ENCODE data around the gene CENPM.
A peak's percentile ranks its signal among the peaks of the same experiment; 100 is the strongest.
"Not testable (repeated sequence)": the region's sequence is repeated elsewhere in the genome, so short reads cannot be mapped to it uniquely, and the experiment has no call there.

The CENPM gene

GRCh38 chr22:41949297-41949965 lies 2.5 kb upstream of the CENPM start:
- Histone ChIP-seq H3K27ac (no peak overlapping the region), H3K4me1 (ENCODE audit: control insufficient read depth in 1 of 2, insufficient read depth in 1 of 2, low read depth in 1 of 2, low read length in 1 of 2) (peaks cover 18% of the 10 kb centered on the region in 2 experiments), H3K36me3 (no peaks in the 10 kb centered on the region), H3K27me3 (no peaks in the 10 kb centered on the region), H3K4me3 (ENCODE audit: low read depth in 1 of 2, low read length in 1 of 2) (no peak overlapping the region), H3K9me3 (no peaks in the 10 kb centered on the region)
- TF ChIP-seq CTCF (IDR thresholded peaks at IDR 0.05), result no peak

DNA sequence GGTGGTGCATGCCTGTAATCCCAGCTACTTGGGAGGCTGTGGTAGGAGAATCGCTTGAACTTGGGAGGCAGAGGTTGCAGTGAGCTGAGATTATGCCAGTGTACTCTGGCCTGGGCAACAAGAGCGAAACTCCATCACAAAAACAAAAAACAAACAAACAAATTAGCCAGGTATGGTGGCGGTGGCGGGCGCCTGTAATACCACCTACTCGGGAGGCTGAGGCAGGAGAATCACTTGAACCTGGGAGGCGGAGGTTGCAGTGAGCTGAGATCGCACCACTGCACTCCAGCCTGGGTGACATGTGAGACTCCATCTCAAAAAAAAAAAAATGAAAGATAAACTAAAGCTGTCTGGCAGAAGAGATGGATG lies 2.0 kb upstream of the CENPM start:
- H3K4me1 ChIP-seq (ENCODE audit: control insufficient read depth in 1 of 2, insufficient read depth in 1 of 2, low read depth in 1 of 2, low read length in 1 of 2), result peaks cover 18% of the 10 kb centered on the region in 2 experiments
- H3K36me3 ChIP-seq; H3K4me3 ChIP-seq (ENCODE audit: low read depth in 1 of 2, low read length in 1 of 2); H3K27ac ChIP-seq; H3K9me3 ChIP-seq; H3K27me3 ChIP-seq: not testable (repeated sequence)

GRCh38 chr22:41948142-41948541 lies 1.2 kb upstream of the CENPM start:
- Histone ChIP-seq H3K27ac (no peak overlapping the region), H3K4me3 (ENCODE audit: low read depth in 1 of 2, low read length in 1 of 2) (no peak overlapping the region), H3K36me3 (no peaks in the 10 kb centered on the region), H3K27me3 (no peaks in the 10 kb centered on the region), H3K9me3 (no peaks in the 10 kb centered on the region), H3K4me1 (ENCODE audit: control insufficient read depth in 1 of 2, insufficient read depth in 1 of 2, low read depth in 1 of 2, low read length in 1 of 2) (peaks cover 18% of the 10 kb centered on the region in 2 experiments)
- TF ChIP-seq CTCF (IDR thresholded peaks at IDR 0.05), result no peak

DNA sequence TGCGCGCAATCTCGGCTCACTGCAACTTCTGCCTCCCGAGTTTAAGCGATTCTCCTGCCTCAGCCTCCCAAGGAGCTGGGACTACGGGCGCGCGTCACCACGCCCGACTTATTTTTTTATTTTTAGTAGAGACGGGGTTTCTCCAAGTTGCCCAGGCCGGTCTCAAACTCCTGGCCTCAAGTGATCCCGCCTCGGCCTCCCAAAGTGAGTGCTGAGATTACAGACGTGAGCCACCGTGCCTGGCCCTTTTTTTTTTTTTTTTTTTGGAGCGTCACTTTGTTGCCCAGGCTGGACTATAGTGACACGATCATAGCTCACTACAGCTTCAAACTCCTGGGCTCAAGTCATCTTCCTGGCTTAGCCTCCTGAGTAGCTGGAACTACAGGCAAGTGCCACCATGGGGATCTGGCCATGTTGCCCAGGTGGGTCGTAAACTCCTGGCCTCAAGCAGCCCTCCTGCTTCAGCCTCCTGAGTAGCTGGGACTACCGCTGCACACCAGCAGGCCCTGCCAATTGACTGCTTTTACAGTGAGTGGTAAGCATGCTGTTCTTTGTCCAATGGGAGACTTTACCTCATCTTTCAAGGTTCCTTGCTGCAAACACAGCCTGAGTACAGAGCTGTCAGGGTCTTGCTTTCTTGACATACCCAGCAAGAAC lies 600 bp upstream of the CENPM start:
- TF ChIP-seq CTCF (IDR thresholded peaks at IDR 0.05), result no peak
- no peaks in the 10 kb centered on the region for H3K9me3 ChIP-seq
- no peaks in the 10 kb centered on the region for H3K27me3 ChIP-seq
- peaks cover 18% of the 10 kb centered on the region in 2 experiments for H3K4me1 ChIP-seq (ENCODE audit: control insufficient read depth in 1 of 2, insufficient read depth in 1 of 2, low read depth in 1 of 2, low read length in 1 of 2)
- no peaks in the 10 kb centered on the region for H3K36me3 ChIP-seq
- H3K27ac ChIP-seq, result no peak overlapping the region
- H3K4me3 ChIP-seq (ENCODE audit: low read depth in 1 of 2, low read length in 1 of 2), result peak overlapping the region; percentile 73 to 79

DNA sequence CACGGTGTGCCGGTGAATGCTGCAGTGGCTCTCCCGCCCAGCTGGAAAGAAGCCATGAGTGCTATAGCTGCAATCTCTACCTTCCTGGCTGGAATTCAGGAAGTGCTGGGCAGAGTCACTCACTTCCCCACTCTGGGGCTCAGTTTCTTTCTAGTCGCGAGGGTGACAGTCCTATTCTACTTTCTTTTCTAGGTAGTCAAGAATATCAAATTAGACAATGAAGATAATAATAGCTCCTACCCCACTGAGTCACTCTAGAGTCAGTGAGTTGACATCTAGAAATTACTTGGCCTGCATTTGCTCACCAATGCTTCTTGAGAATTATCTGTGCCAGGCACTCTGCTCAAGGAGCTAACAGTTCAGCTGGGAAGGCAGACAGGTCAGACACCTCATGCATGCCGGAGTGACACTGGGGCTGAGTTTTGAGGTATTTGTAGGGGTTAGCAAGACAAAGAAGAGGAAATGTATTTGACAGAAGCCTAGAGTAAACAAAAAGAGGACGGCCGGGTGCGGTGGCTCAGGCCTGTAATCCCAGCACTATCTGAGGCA lies 3.2 kb downstream of the CENPM start:
- Histone ChIP-seq H3K36me3 (peaks cover 5% of the 10 kb centered on the region), H3K27me3 (no peaks in the 10 kb centered on the region), H3K4me3 (ENCODE audit: low read depth in 1 of 2, low read length in 1 of 2) (no peak overlapping the region), H3K4me1 (ENCODE audit: control insufficient read depth in 1 of 2, insufficient read depth in 1 of 2, low read depth in 1 of 2, low read length in 1 of 2) (peaks cover 18% of the 10 kb centered on the region in 2 experiments), H3K27ac (no peak overlapping the region), H3K9me3 (no peaks in the 10 kb centered on the region)
- TF ChIP-seq CTCF (IDR thresholded peaks at IDR 0.05), result no peak

All from neutrophil (primary cell).